ENCODE measurements around the gene HAUS7. TPM values are rescaled to one million over a fixed set of nuclear protein-coding genes. Genes with fewer than 3 reads are reported as not detected.

The HAUS7 gene
- total RNA-seq, 1 experiment from 2014 or later, result 46.5 TPM

- no peak for ATAC-seq
- H3K27ac Mint-ChIP-seq, result no peak overlapping the region
- POLR2A ChIA-PET, result no interaction called here
- H3K36me3 Mint-ChIP-seq, result no peaks in the 10 kb centered on the region
- peaks cover 5% of the 10 kb centered on the region; the same call in 1 of the 2 replicates for H3K27me3 Mint-ChIP-seq (ENCODE audit: low read depth)
- H3K4me1 Mint-ChIP-seq, result no peaks in the 10 kb centered on the region
- no peak for DNase-seq (ENCODE audit: low spot score)
- CTCF ChIA-PET, result no interaction called here
- TF ChIP-seq OVOL2 (CRISPR knock-in tag; IDR thresholded peaks at IDR 0.05; ENCODE audit: borderline replicate concordance), result no peak
- TF ChIP-seq HMGA2 (CRISPR knock-in tag; IDR thresholded peaks at IDR 0.05), result no peak
- TF ChIP-seq, protein P1, sequence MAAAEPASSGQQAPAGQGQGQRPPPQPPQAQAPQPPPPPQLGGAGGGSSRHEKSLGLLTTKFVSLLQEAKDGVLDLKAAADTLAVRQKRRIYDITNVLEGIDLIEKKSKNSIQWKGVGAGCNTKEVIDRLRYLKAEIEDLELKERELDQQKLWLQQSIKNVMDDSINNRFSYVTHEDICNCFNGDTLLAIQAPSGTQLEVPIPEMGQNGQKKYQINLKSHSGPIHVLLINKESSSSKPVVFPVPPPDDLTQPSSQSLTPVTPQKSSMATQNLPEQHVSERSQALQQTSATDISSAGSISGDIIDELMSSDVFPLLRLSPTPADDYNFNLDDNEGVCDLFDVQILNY (CRISPR knock-in tag; IDR thresholded peaks at IDR 0.05), result no peak
- TF ChIP-seq ETV6 (CRISPR knock-in tag; IDR thresholded peaks at IDR 0.05), result no peak
- no peak for TF ChIP-seq FOXP4 (CRISPR knock-in tag; IDR thresholded peaks at IDR 0.05)
- TF ChIP-seq, protein P2, sequence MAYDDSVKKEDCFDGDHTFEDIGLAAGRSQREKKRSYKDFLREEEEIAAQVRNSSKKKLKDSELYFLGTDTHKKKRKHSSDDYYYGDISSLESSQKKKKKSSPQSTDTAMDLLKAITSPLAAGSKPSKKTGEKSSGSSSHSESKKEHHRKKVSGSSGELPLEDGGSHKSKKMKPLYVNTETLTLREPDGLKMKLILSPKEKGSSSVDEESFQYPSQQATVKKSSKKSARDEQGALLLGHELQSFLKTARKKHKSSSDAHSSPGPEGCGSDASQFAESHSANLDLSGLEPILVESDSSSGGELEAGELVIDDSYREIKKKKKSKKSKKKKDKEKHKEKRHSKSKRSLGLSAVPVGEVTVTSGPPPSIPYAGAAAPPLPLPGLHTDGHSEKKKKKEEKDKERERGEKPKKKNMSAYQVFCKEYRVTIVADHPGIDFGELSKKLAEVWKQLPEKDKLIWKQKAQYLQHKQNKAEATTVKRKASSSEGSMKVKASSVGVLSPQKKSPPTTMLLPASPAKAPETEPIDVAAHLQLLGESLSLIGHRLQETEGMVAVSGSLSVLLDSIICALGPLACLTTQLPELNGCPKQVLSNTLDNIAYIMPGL (CRISPR knock-in tag; IDR thresholded peaks at IDR 0.05), result no peak
- no peak for TF ChIP-seq ARID4B (CRISPR knock-in tag; IDR thresholded peaks at IDR 0.05; ENCODE audit: borderline replicate concordance)
- no peak for TF ChIP-seq USF2 (CRISPR knock-in tag; IDR thresholded peaks at IDR 0.05)
- TF ChIP-seq TEAD1 (CRISPR knock-in tag; IDR thresholded peaks at IDR 0.05), result no peak
- no peak for TF ChIP-seq TCF7 (CRISPR knock-in tag; IDR thresholded peaks at IDR 0.05; ENCODE audit: low read depth)
- no peak for TF ChIP-seq MXD4 (CRISPR knock-in tag; IDR thresholded peaks at IDR 0.05; ENCODE audit: borderline replicate concordance)
- no peak for TF ChIP-seq CREB1 (CRISPR knock-in tag; IDR thresholded peaks at IDR 0.05)
- TF ChIP-seq RELA (CRISPR knock-in tag; IDR thresholded peaks at IDR 0.05; ENCODE audit: borderline replicate concordance), result no peak
- no peak for TF ChIP-seq JUN (CRISPR knock-in tag; IDR thresholded peaks at IDR 0.05)
- no peak for TF ChIP-seq ZNF219 (CRISPR knock-in tag; IDR thresholded peaks at IDR 0.05; ENCODE audit: borderline replicate concordance)
- TF ChIP-seq NFATC4 (CRISPR knock-in tag; IDR thresholded peaks at IDR 0.05), result no peak
- TF ChIP-seq EMX1 (CRISPR knock-in tag; IDR thresholded peaks at IDR 0.05), result no peak
- no peak overlapping the region for H3K4me3 Mint-ChIP-seq
- H3K9me3 Mint-ChIP-seq, result peaks cover 5% of the 10 kb centered on the region; the same call in 1 of the 2 replicates
Observed at GRCh38 chrX:153398275-153398960, 72.0 kb downstream of the HAUS7 start.

Other genes starting within 250 kb of the HAUS7 start
- gene PNMA6F, start 148.8 kb downstream of the HAUS7 start, total RNA-seq (2021), result 0.13 to 0.30 TPM (median 0.23 TPM) in 3 replicates
- gene ZNF275, start 136.4 kb downstream of the HAUS7 start, total RNA-seq (2021), result 9.3 to 9.9 TPM (median 9.8 TPM) in 3 replicates
- gene PNMA6E, start 69.2 kb downstream of the HAUS7 start, total RNA-seq (2021), result not detected in 3 replicates
- gene ZFP92, start 59.1 kb downstream of the HAUS7 start, total RNA-seq (2021), result 0.23 to 0.31 TPM (median 0.27 TPM) in 3 replicates
- gene TREX2, start 24.5 kb downstream of the HAUS7 start, total RNA-seq (2021), result 0.78 to 1.5 TPM (median 1.0 TPM) in 3 replicates
- 1.8 to 3.7 TPM (median 3.2 TPM) in 3 replicates for gene BGN, start 24.4 kb upstream of the HAUS7 start, total RNA-seq (2021)
- 0.28 to 0.32 TPM (median 0.30 TPM) in 3 replicates for gene ATP2B3, start 47.1 kb upstream of the HAUS7 start, total RNA-seq (2021)
- 15.2 to 17.4 TPM (median 15.4 TPM) in 3 replicates for gene CCNQ, start 128.6 kb upstream of the HAUS7 start, total RNA-seq (2021)
- 2.5 to 2.8 TPM (median 2.5 TPM) in 3 replicates for gene DUSP9, start 176.6 kb upstream of the HAUS7 start, total RNA-seq (2021)
- gene PNCK, start 203.2 kb upstream of the HAUS7 start, total RNA-seq (2021), result 8.6 to 14.3 TPM (median 12.1 TPM) in 3 replicates
- 102 to 112 TPM (median 110 TPM) in 3 replicates for gene SLC6A8, start 217.3 kb upstream of the HAUS7 start, total RNA-seq (2021)

Data from WTC11 (cell line).